ENCODE data around the gene NRARP.

NRARP gene

DNA sequence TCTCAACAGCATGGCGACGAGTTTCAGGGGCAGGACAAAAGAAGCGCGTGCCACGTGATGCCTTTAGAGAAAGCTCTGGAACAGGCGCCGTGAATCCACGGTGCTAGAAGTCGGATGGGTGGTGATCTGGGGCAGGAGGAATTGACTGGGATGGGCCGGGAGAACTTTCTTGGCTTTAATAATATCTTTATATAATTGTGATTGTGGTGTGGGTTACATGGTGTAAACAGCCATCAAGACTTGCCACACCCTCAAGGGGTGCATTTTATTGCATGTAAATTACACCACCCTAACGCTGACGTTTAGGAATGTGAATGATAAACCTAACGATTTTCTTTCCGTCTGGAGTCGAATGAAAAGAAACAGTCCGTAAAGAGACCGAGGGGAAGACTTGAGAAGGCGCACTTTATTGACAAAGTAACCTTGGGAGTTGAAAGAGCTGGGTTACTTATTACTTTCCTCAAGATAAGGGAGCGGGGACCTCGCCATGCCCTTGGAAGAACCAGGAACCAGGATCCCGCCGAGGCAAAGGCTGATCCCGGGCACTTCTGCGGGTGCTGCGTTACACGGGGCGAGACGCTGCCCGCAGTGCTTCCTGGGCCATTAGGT is 8.5 kb downstream of the NRARP start:
- Histone ChIP-seq H4K20me1 (ENCODE audit: control insufficient read depth, insufficient read depth, low read depth, low read length) (peaks cover 3% of the 10 kb centered on the region; the same call in 1 of the 2 replicates), H3K9me3 (ENCODE audit: control insufficient read depth, insufficient read depth, low read length) (peaks cover 6% of the 10 kb centered on the region; the same call in 1 of the 2 replicates), H3K79me2 (ENCODE audit: control insufficient read depth, low read length) (no peaks in the 10 kb centered on the region), H3K36me3 (ENCODE audit: control insufficient read depth, low read length) (peaks cover 2% of the 10 kb centered on the region; the same call in 1 of the 2 replicates), H3K27ac (ENCODE audit: low read depth, low read length) (no peak overlapping the region), H3K4me2 (ENCODE audit: low read length) (no peak overlapping the region), H3K9me2 (replicated peaks; ENCODE audit: control insufficient read depth, low read length) (no peaks in the 10 kb centered on the region), H3K4me3 (ENCODE audit: low read length) (no peak overlapping the region), H3K27me3 (ENCODE audit: control insufficient read depth, low read length) (0 out of 2 replicates have a peak, but pooled peaks cover 3% of the 10 kb centered on the region), H3F3A (ENCODE audit: control insufficient read depth, insufficient read depth) (peaks cover 6% of the 10 kb centered on the region; the same call in 1 of the 2 replicates), H3K4me1 (ENCODE audit: control insufficient read depth, low read length) (peaks cover 38% of the 10 kb centered on the region)
- TF ChIP-seq CTCF (IDR thresholded peaks at IDR 0.05; ENCODE audit: low read depth, low read length, poor library complexity, severe bottlenecking) (no peak), EZH2phosphoT487 (IDR thresholded peaks at IDR 0.05; ENCODE audit: borderline replicate concordance, low read length) (no peak)

GRCh38 chr9:137293094-137293481 is 9.0 kb downstream of the NRARP start:
- H3K9me3 ChIP-seq (ENCODE audit: control insufficient read depth, insufficient read depth, low read length) = peaks cover 6% of the 10 kb centered on the region; the same call in 1 of the 2 replicates
- peaks cover 33% of the 10 kb centered on the region for H3K4me1 ChIP-seq (ENCODE audit: control insufficient read depth, low read length)
- H3K27me3 ChIP-seq (ENCODE audit: control insufficient read depth, low read length) = 0 out of 2 replicates have a peak, but pooled peaks cover 3% of the 10 kb centered on the region
- no peaks in the 10 kb centered on the region for H3K36me3 ChIP-seq (ENCODE audit: control insufficient read depth, low read length)
- H3K4me3 ChIP-seq (ENCODE audit: low read length) = no peak overlapping the region
- H3K4me2 ChIP-seq (ENCODE audit: low read length) = no peak overlapping the region
- H3K9me2 ChIP-seq (replicated peaks; ENCODE audit: control insufficient read depth, low read length) = no peaks in the 10 kb centered on the region
- H3K79me2 ChIP-seq (ENCODE audit: control insufficient read depth, low read length) = no peaks in the 10 kb centered on the region
- TF ChIP-seq CTCF (IDR thresholded peaks at IDR 0.05; ENCODE audit: low read depth, low read length, poor library complexity, severe bottlenecking) (no peak), EZH2phosphoT487 (IDR thresholded peaks at IDR 0.05; ENCODE audit: borderline replicate concordance, low read length) (no peak)
- no peak overlapping the region for H3K27ac ChIP-seq (ENCODE audit: low read depth, low read length)
- H4K20me1 ChIP-seq (ENCODE audit: control insufficient read depth, insufficient read depth, low read depth, low read length) = no peaks in the 10 kb centered on the region; the same call in 1 of the 2 replicates
- H3F3A ChIP-seq (ENCODE audit: control insufficient read depth, insufficient read depth) = peaks cover 4% of the 10 kb centered on the region; the same call in 1 of the 2 replicates

DNA sequence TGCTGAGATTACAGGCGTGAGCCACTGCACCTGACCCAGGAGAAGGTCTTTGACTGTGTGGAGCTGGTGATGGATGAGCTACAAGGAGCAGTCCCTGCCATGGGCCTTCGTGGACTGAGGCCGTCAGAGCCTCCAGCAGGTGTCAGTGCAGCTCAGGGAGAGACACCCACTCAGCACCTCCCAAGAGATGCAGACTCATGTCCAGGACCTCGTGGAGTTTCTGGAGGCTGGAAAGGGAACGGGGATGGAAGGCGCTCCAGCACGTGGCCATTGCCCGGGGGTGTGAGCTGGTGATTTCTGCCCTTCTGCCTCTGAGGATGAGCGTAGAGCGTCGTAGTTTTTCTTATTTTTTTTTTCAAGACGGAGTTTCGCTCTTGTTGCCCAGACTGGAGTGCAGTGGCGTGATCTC is 15.1 kb downstream of the NRARP start:
- Histone ChIP-seq H4K20me1 (ENCODE audit: control insufficient read depth, insufficient read depth, low read depth, low read length) (no peaks in the 10 kb centered on the region), H3K27ac (ENCODE audit: low read depth, low read length) (peak overlapping the region; percentile 89), H3K9me3 (ENCODE audit: control insufficient read depth, insufficient read depth, low read length) (no peaks in the 10 kb centered on the region), H3K27me3 (ENCODE audit: control insufficient read depth, low read length) (no peaks in the 10 kb centered on the region), H3K4me1 (ENCODE audit: control insufficient read depth, low read length) (peaks cover 60% of the 10 kb centered on the region), H3K4me3 (ENCODE audit: low read length) (peak overlapping the region; percentile 46), H3K36me3 (ENCODE audit: control insufficient read depth, low read length) (peaks cover 7% of the 10 kb centered on the region), H3K4me2 (ENCODE audit: low read length) (peak overlapping the region; percentile 65), H3F3A (ENCODE audit: control insufficient read depth, insufficient read depth) (peaks cover 32% of the 10 kb centered on the region), H3K79me2 (ENCODE audit: control insufficient read depth, low read length) (no peaks in the 10 kb centered on the region), H3K9me2 (replicated peaks; ENCODE audit: control insufficient read depth, low read length) (no peaks in the 10 kb centered on the region)
- TF ChIP-seq CTCF (IDR thresholded peaks at IDR 0.05; ENCODE audit: low read depth, low read length, poor library complexity, severe bottlenecking) = peak; percentile 81
- no peak for TF ChIP-seq EZH2phosphoT487 (IDR thresholded peaks at IDR 0.05; ENCODE audit: borderline replicate concordance, low read length)
